ENCODE measurements around the gene CDH10. TPM values are rescaled to one million over a fixed set of nuclear protein-coding genes. Genes with fewer than 3 reads are reported as not detected.

Gene CDH10
- total and polyA plus RNA-seq, 9 of the 15 experiments (the other 6 are each of a cell fraction or from before 2014, with no cell fraction given), result not detected

- H3K4me3 ChIP-seq, result no peak overlapping the region
- TF ChIP-seq MYNN (IDR thresholded peaks at IDR 0.05), result no peak
- no peak for TF ChIP-seq MYNN (CRISPR knock-in tag; IDR thresholded peaks at IDR 0.05)
- no peak for TF ChIP-seq ZNF766 (CRISPR knock-in tag; conservative IDR thresholded peaks at IDR 0.05)
- no peak for TF ChIP-seq KLF16 (IDR thresholded peaks at IDR 0.05)
- no peak for TF ChIP-seq FOS (IDR thresholded peaks at IDR 0.05; ENCODE audit: extremely low read depth, insufficient read length)
- TF ChIP-seq ZC3H4 (CRISPR knock-in tag; IDR thresholded peaks at IDR 0.05; ENCODE audit: borderline replicate concordance), result no peak
- TF ChIP-seq E2F4 (CRISPR knock-in tag; IDR thresholded peaks at IDR 0.05; ENCODE audit: low read depth), result no peak
- no peak for TF ChIP-seq HOMEZ (CRISPR knock-in tag; IDR thresholded peaks at IDR 0.05)
- no peak for TF ChIP-seq BMI1 (IDR thresholded peaks at IDR 0.05; ENCODE audit: low read length)
- DNase-seq (ENCODE audit: extremely low read depth in 1 of 4, low spot score in 3 of 4) (no peak), ATAC-seq (no peak), FAIRE-seq (no peak)
- no peaks in the 10 kb centered on the region for H3K36me3 ChIP-seq (ENCODE audit: control insufficient read depth, insufficient read depth, low read length)
- in situ Hi-C loops (cut with MboI), result no loop called here
- H3K9me1 ChIP-seq (ENCODE audit: control insufficient read depth, insufficient read depth, low read length), result no peaks in the 10 kb centered on the region
- intact Hi-C loops (cut with micrococcal nuclease), result no loop called here
- H3K4me1 ChIP-seq (replicated peaks in 1 of 2; ENCODE audit: control insufficient read depth in 2 of 2, insufficient read depth in 2 of 2, low read length in 2 of 2), result no peaks in the 10 kb centered on the region
- H4K20me1 ChIP-seq (replicated peaks; ENCODE audit: control insufficient read depth, insufficient read depth, low read length), result no peaks in the 10 kb centered on the region
- no peak overlapping the region for H3K9ac ChIP-seq (ENCODE audit: insufficient read depth in 1 of 2, low read depth in 2 of 2, low read length in 2 of 2)
- no peak overlapping the region for H2AFZ ChIP-seq (ENCODE audit: low read depth, low read length)
- no peak overlapping the region for H3K27ac ChIP-seq (ENCODE audit: extremely low read depth, low read depth, low read length)
- H3K79me2 ChIP-seq (ENCODE audit: control insufficient read depth, insufficient read depth, low read length), result no peaks in the 10 kb centered on the region
- CTCF ChIA-PET (ENCODE audit: low intra/inter-chr PET ratio), result no interaction called here
- BruUV-seq (replicated peaks), result no TSS peak
- no peaks in the 10 kb centered on the region for H3K9me3 ChIP-seq (replicated peaks; ENCODE audit: control insufficient read depth, insufficient read depth, low read depth, low read length)
- POLR2A ChIA-PET, result no interaction called here
- H3K27me3 ChIP-seq (ENCODE audit: control insufficient read depth in 2 of 2, insufficient read depth in 2 of 2, low read length in 2 of 2), result no peaks in the 10 kb centered on the region
- 3% methylated on average over 4 of the region's 4 CpGs for WGBS (ENCODE audit: insufficient coverage, low coverage, missing lambda C conversion rate)
- H3K4me2 ChIP-seq (ENCODE audit: insufficient read depth, low read length), result no peak overlapping the region
Measured at GRCh38 chr5:24668050-24668449, 23.3 kb upstream of the CDH10 start.

Data from K562 (cell line).